ENCODE measurements around the gene ADARB2.

GRCh38 chr10:1595242-1595600 is 142.1 kb downstream of the ADARB2 start:
- TF ChIP-seq, protein P1, sequence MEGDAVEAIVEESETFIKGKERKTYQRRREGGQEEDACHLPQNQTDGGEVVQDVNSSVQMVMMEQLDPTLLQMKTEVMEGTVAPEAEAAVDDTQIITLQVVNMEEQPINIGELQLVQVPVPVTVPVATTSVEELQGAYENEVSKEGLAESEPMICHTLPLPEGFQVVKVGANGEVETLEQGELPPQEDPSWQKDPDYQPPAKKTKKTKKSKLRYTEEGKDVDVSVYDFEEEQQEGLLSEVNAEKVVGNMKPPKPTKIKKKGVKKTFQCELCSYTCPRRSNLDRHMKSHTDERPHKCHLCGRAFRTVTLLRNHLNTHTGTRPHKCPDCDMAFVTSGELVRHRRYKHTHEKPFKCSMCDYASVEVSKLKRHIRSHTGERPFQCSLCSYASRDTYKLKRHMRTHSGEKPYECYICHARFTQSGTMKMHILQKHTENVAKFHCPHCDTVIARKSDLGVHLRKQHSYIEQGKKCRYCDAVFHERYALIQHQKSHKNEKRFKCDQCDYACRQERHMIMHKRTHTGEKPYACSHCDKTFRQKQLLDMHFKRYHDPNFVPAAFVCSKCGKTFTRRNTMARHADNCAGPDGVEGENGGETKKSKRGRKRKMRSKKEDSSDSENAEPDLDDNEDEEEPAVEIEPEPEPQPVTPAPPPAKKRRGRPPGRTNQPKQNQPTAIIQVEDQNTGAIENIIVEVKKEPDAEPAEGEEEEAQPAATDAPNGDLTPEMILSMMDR (IDR thresholded peaks at IDR 0.05; ENCODE audit: poor library complexity): no peak
- TF ChIP-seq EZH2phosphoT487 (IDR thresholded peaks at IDR 0.05; ENCODE audit: low read depth, severe bottlenecking, unreplicated experiment): no peak

Data from hepatocyte (in vitro differentiated cells).